Inferior parietal cortex (tissue), 1 donor: ENCODE results near the gene UIMC1.

Experiments used
- DNase-seq: peaks from one replicate; pipeline ENCODE4 v3.0.0-alpha.2; 2016; ENCODE audit errors: extremely low spot score

UIMC1 gene

GRCh38 chr5:176870110-176870591 lies 136.4 kb downstream of the UIMC1 start:
- no peak for DNase-seq

GRCh38 chr5:176869501-176870109 lies 137.0 kb downstream of the UIMC1 start:
- no peak for DNase-seq

- no peak for DNase-seq
Measured at GRCh38 chr5:176868731-176869130, 137.8 kb downstream of the UIMC1 start.

GRCh38 chr5:176868126-176868525 lies 138.5 kb downstream of the UIMC1 start:
- no peak for DNase-seq

DNA sequence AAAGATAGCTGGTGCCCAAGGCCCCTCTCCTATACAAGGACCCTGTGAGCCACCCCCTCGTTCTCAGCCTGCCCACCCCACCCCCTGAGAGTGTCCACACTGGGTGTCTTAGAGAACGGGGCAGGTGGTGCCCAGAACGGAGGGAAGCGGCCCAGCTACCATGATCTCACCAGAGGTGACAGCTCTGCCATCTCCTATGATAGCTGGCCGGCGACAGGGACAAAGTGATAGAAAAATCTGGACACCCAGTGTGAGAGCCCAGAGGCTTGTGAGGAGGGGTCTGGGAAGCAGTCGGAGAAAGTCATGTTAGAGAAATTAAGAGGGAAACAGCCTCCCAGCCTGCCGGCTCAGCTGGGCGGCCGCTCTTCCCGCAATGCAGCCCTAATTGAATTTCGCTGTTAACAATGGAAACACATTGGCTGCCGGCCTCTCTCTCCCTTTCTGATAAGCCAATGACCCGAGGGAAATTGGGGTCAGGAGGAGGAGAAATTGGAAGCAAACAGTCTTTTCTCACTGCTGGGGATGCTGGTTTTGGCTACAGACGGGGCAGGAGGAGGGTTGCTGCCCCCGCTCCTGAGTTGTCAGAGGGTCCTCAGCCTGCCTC lies 139.8 kb downstream of the UIMC1 start:
- DNase-seq = no peak

DNA sequence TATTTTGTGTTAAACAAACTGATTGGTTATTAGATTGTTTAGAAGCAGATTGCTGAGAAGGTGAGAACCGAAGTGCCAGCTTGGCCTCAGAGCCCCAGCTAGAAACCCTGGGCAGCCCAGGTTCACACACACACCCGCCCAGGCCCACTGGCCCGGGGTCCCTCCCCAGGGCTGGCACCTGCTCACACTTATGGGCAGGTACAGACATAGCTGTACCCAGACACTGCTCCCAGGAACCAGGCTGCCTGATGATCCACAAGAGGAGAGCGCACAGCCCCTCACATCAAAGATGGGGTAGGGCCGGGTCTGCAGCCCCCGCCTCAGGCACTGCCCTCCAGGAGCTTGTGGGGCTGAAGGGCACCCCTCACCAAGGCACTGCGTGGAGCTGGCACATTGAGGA lies 140.6 kb downstream of the UIMC1 start:
- DNase-seq = no peak

GRCh38 chr5:176864755-176865154 lies 141.8 kb downstream of the UIMC1 start:
- DNase-seq = no peak

- DNase-seq = no peak
Measured at GRCh38 chr5:176863765-176864098, 142.8 kb downstream of the UIMC1 start.

DNA sequence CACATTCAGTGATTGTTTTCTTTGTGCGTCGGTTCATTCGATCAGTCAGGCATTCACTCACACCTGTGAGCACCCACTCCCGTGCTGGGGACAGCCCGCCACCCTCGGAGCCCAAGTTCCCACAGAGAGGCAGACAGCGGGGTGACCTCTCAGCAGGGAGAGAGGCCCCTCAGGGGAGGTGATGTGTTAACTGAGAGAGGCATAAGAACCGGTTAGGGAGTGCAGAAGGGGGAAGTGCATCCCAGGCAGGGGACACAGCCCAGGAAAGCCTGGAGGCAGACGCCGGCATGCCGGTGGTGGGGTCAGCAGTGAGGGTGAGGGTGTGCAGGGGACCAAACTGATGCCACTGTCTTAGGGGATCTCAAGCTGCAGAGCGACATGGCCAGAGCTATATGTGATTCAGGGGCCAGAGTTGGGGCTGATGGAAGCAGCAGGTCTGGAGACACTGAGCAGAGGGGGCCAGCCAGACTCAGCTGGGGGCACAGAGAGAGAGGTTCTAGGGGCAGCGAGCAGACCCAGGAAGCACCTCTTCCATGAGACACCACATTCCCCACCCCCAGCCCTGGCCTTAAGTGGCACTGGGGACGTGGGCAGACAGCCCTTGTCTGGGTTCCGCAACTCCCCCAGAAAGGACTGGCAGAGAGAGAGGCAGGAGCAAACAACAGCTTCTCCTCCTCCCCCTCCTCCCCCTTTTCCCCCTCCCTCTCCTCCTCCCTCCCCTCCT lies 143.4 kb downstream of the UIMC1 start:
- no peak for DNase-seq

DNA sequence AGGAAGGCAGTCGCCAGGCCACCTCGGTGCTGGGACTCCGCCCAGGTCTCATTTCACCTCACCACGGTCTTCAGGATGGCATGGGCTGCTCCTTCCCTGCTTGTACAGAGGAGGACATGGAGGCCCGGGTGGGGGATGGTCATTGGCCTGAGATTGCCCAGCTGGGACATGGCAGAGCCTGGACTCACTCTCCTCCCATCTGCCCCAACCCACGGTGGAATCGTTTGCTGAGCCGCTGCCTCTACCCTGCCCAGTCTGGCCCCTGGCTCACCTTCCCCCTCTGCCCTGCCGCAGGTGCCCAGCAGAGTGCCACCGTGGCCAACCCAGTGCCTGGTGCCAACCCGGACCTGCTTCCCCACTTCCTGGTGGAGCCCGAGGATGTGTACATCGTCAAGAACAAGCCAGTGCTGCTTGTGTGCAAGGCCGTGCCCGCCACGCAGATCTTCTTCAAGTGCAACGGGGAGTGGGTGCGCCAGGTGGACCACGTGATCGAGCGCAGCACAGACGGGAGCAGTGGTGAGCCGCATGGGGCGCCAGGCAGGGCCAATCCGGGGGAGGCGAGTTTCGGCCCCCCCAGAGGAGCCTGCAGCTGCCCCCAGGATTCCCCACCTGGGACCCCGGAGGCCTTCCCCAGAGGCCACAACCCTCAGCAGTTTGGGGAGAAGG lies 144.1 kb downstream of the UIMC1 start:
- no peak for DNase-seq

GRCh38 chr5:176861276-176861675 lies 145.3 kb downstream of the UIMC1 start:
- no peak for DNase-seq

DNA sequence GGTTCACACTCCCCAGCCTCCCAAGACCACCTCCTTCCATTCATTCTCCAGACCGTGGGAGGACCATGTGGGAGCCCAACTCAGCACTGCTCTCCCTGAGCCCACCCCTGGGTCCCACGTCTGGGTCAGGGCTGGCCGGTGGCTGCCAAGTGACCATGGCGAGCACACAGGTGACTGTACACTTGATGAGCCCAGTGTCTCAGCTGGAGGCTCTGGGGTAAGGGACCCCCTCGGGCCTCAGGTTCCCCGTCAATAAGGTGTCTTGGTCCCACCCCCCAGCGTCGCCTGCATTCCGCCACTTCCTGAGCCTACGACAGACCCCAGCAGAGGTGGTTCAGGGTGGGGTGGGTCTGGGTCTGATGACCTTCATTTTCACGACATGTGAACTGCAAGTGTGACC lies 146.2 kb downstream of the UIMC1 start:
- no peak for DNase-seq

DNA sequence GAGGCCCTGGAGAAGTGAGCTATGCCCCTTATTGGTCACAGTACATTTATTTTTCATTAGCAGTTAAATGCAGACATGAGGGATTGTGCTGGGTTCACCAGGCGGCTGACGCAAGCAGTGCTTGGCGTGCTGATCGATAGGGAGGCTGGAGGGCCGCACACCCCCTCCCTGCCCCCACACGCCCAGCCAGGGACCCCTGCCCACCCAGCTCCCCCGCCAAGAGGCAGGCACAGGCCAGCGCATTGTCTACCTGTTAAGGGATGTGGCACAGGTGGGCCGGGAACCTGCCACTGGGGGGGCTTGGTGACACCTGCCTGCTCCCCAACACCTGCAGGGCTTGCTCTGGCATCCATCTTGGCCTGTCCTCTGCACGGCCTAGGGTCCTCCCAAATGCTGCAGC lies 146.7 kb downstream of the UIMC1 start:
- DNase-seq = no peak

DNA sequence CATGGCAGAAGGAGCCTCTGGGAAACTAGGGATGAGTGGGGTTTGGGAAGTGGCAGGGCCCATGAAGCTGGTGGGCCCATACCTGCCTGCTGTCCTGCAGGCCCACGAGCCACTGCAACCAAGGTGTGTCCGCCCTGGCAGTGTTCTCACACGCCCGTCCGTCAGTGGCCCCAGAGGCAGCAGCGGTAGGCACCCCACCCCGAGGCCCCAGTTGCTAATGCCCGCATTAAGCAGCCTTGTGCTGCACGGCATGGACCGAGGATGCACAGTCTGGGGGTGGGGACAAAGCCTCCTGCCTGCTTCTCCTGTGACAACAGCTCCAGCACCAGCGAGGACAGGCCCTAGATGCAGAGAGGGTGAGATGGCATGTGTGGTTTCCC lies 148.7 kb downstream of the UIMC1 start:
- no peak for DNase-seq

GRCh38 chr5:176857216-176857893 lies 149.2 kb downstream of the UIMC1 start:
- DNase-seq = no peak

DNA sequence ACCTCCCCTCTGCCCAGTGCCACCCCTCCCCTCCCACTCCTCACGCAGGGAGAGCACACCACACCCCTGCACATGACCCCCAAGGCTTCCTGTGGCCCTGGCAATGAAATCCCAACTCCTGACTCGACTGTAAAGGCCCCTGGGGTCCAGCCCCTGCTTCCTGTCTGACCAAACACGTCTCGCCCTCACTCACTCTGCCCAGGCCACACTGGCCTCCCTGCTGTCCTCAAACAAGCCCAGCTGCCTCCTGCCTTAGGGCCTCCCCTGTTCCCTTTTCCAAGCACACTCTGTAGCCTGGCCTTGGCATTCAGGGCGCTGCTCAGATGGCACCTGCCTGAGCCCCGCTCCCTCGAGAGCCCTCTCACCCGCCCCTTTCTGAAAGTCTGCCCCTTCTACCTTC lies 149.8 kb downstream of the UIMC1 start:
- DNase-seq = no peak

- DNase-seq = no peak
Measured at GRCh38 chr5:176855598-176855997, 151.0 kb downstream of the UIMC1 start.
